ENCODE measurements around the gene EPHB1. TPM values are rescaled to one million over a fixed set of nuclear protein-coding genes. Genes with fewer than 3 reads are reported as not detected.

The EPHB1 gene
- total RNA-seq, 1 experiment from 2014 or later = 2.8 TPM

DNA sequence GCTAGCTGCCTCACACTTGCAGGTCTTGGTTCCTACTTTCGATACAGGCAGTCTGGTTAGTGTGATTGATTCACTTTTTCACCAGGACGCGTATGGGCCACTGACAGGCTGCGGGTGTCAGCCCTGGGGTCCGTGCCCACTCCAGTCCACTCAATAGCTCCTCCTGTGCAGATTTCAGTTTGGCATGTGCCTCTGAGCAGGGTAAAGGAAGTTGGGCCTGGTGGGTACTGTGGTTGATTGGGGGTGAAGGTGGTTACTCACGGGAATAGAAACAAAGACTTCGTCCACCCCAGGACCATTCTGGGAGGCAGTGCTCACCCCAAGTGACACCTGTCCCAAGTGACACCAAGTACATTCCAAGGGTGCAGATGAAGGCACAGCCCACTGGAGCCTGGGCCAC is 62.3 kb downstream of the EPHB1 start:
- Histone ChIP-seq H3K14ac (ENCODE audit: insufficient read depth, low read length) (no peak overlapping the region), H3K23ac (ENCODE audit: insufficient read length, low read depth, low read length) (no peak overlapping the region), H4K20me1 (ENCODE audit: control insufficient read depth, insufficient read depth, insufficient read length) (no peaks in the 10 kb centered on the region), H2BK20ac (ENCODE audit: low read depth, low read length, poor library complexity, severe bottlenecking) (no peak overlapping the region), H4K91ac (ENCODE audit: insufficient read length, low read depth, low read length) (no peak overlapping the region), H3K9me3 (ENCODE audit: control insufficient read depth, low read depth, low read length) (no peaks in the 10 kb centered on the region), H3K18ac (ENCODE audit: insufficient read length, low read depth, low read length) (no peak overlapping the region), H3K79me1 (ENCODE audit: insufficient read depth, low read depth, low read length, poor library complexity, severe bottlenecking) (no peaks in the 10 kb centered on the region), H3K4me2 (ENCODE audit: insufficient read depth, insufficient read length, low read length) (no peak overlapping the region), H3K9ac (ENCODE audit: extremely low read depth, insufficient read length, low read length) (no peak overlapping the region), H4K8ac (replicated peaks; ENCODE audit: insufficient read length, low read depth, low read length) (no peak overlapping the region), H3K4me1 (ENCODE audit: insufficient read depth, low read length) (no peaks in the 10 kb centered on the region), H3K4ac (ENCODE audit: low read depth, low read length) (no peak overlapping the region), H3K27ac (ENCODE audit: insufficient read length, low read depth, low read length) (no peak overlapping the region), H3K79me2 (ENCODE audit: insufficient read depth, low read length) (no peaks in the 10 kb centered on the region), H3K23me2 (ENCODE audit: insufficient read length, low read depth, low read length, poor library complexity, severe bottlenecking) (no peaks in the 10 kb centered on the region), H2AFZ (ENCODE audit: low read length) (no peak overlapping the region), H3K27me3 (ENCODE audit: insufficient read depth, low read length) (no peaks in the 10 kb centered on the region), H2AK5ac (ENCODE audit: insufficient read length, low read length) (no peak overlapping the region), H4K5ac (ENCODE audit: insufficient read length, low read depth, low read length) (no peak overlapping the region), H2BK12ac (ENCODE audit: insufficient read length, low read depth, low read length) (no peak overlapping the region), H2BK15ac (ENCODE audit: low read depth, low read length) (no peak overlapping the region), H3T11ph (ENCODE audit: low read length) (no peak overlapping the region), H2BK5ac (ENCODE audit: insufficient read length, low read length) (no peak overlapping the region), H2BK120ac (ENCODE audit: low read depth, low read length, poor library complexity, severe bottlenecking) (no peak overlapping the region), H3K56ac (ENCODE audit: insufficient read length, low read depth, low read length) (no peak overlapping the region)
- no peak for TF ChIP-seq CTCF (conservative IDR thresholded peaks at IDR 0.05)
- no peak overlapping the region for H3K27ac Mint-ChIP-seq
- WGBS (ENCODE audit: extremely low coverage, insufficient read length, low lambda C conversion rate) = no CpG with 5 or more reads among the region's 7 CpGs
- peaks cover 5% of the 10 kb centered on the region in 2 experiments; a peak in 3 of 4 replicates for H3K4me1 Mint-ChIP-seq
- H3K9me3 Mint-ChIP-seq = no peaks in the 10 kb centered on the region
- DNase-seq = no peak
- H3K27me3 Mint-ChIP-seq (ENCODE audit: low read depth) = no peaks in the 10 kb centered on the region; the same call in none of the 2 replicates
- H3K4me3 Mint-ChIP-seq = no peak overlapping the region
- H3K36me3 Mint-ChIP-seq (ENCODE audit: insufficient read depth in 1 of 3, low read depth in 3 of 3) = no peaks in the 10 kb centered on the region; a peak in 1 of 7 replicates

Measured in H9 (cell line).